GM12878 (cell line): ENCODE measurements around the gene PSMB4. TPM values are rescaled to one million over a fixed set of nuclear protein-coding genes. Genes with fewer than 3 reads are reported as not detected.

Experiments used
- ATAC-seq: fragments of 200-7000 bp; cut with Tn5 transposase; 3 replicates; pipeline ENCODE4 v1.9.1; 2020; ENCODE audit warnings: mild to moderate bottlenecking, moderate library complexity
- BruUV-seq: library from RNA; stranded (reverse); fragments of 400-500 nt; replicated peaks from 2 replicates; lab custom pipeline; 2021; lab: Mats Ljungman, UMichigan
- CTCF ChIA-PET: fragments of 300-600 bp; sonication (Branson Sonifier 250); formaldehyde crosslinking; extraction: SDS; loops from one replicate; lab custom pipeline; 2021; ENCODE audit warnings: inconsistent platforms; lab: Yijun Ruan, JAX
- POLR2A ChIA-PET: fragments of 350-600 bp; formaldehyde crosslinking; extraction: SDS; loops from one replicate; lab custom pipeline; 2021; ENCODE audit warnings: inconsistent platforms; lab: Charles Lee
- RAD21 ChIA-PET: fragments of 300-600 bp; sonication (Branson Sonifier 250); formaldehyde crosslinking; loops from one replicate; lab custom pipeline; 2023; ENCODE audit warnings: antibody characterized with exemption; ENCODE audit not compliant: unreplicated experiment; lab: Charles Lee
- SMC1A ChIA-PET: fragments of 300-600 bp; sonication (Branson Sonifier 250); formaldehyde crosslinking; loops from one replicate; lab custom pipeline; 2023; ENCODE audit not compliant: unreplicated experiment, uncharacterized antibody; lab: Charles Lee
- DNase-seq: peaks from one replicate; pipeline ENCODE4 v3.0.0-alpha.2; 2011; ENCODE audit warnings: low read depth, low spot score
- FAIRE-seq: peaks from 3 replicates; lab custom pipeline; 2011; peaks lifted over from hg19 to GRCh38; lab: Jason Lieb, UNC
- H2AFZ ChIP-seq: 2 replicates; pipeline ENCODE4 v1.6.0; 2011; ENCODE audit warnings: low read depth, low read length, control low read depth; ENCODE audit not compliant: control insufficient read depth
- H3K27ac ChIP-seq: 2 replicates; pipeline ENCODE4 v1.5.1; 2011; ENCODE audit warnings: control low read depth; ENCODE audit not compliant: control insufficient read depth, insufficient read depth
- H3K27me3 ChIP-seq, 2 experiments: replicated peaks in 1 of 2; 2 replicates each; pipeline versions ENCODE4 v1.6.0 to v1.6.1; 2011; ENCODE audit warnings: low read length in 1 of 2; ENCODE audit not compliant: control insufficient read depth in 2 of 2, insufficient read depth in 2 of 2
- H3K36me3 ChIP-seq, 2 experiments: 2 replicates each; pipeline ENCODE4 v1.5.1; 2011; ENCODE audit warnings: low read length in 1 of 2; ENCODE audit not compliant: control insufficient read depth in 2 of 2, insufficient read depth in 2 of 2
- H3K4me1 ChIP-seq: 2 replicates; pipeline ENCODE4 v1.6.1; 2011; ENCODE audit warnings: mild to moderate bottlenecking, low read length, moderate library complexity, mixed read lengths; ENCODE audit not compliant: control insufficient read depth, insufficient read depth
- H3K4me2 ChIP-seq: 2 replicates; pipeline ENCODE4 v1.6.0; 2011; ENCODE audit warnings: control low read depth; ENCODE audit not compliant: control insufficient read depth, insufficient read depth
- H3K4me3 ChIP-seq: fragments of 200-600 bp; sonication (generic); 2 replicates; pipeline ENCODE4 v1.5.1; 2016
- H3K79me2 ChIP-seq: 2 replicates; pipeline ENCODE4 v1.6.0; 2011; ENCODE audit warnings: low read length; ENCODE audit not compliant: control insufficient read depth, insufficient read depth
- H3K9ac ChIP-seq: 2 replicates; pipeline ENCODE4 v1.8.0; 2011; ENCODE audit warnings: low read length, control low read depth, mixed read lengths; ENCODE audit not compliant: control insufficient read depth, insufficient read depth
- H3K9me3 ChIP-seq: replicated peaks from 3 replicates; pipeline ENCODE4 v1.5.1; 2011; ENCODE audit warnings: mild to moderate bottlenecking, low read length; ENCODE audit not compliant: control insufficient read depth, insufficient read depth
- H4K20me1 ChIP-seq: 2 replicates; pipeline ENCODE4 v1.6.0; 2011; ENCODE audit not compliant: control insufficient read depth, insufficient read depth
- CTCF ChIP-seq, 3 experiments: IDR thresholded peaks in 2 of 3; conservative IDR thresholded peaks in 1 of 3; 2 replicates each; pipeline ENCODE4 v1.5.1; 2011; ENCODE audit warnings: low read depth in 3 of 3, low read length in 3 of 3, mild to moderate bottlenecking in 3 of 3, control low read depth in 2 of 3, moderate library complexity in 2 of 3, inconsistent platforms in 1 of 3, mixed read lengths in 1 of 3; ENCODE audit not compliant: control insufficient read depth in 2 of 3, insufficient read depth in 1 of 3; ENCODE audit errors: extremely low read depth in 1 of 3
- JUND ChIP-seq: IDR thresholded peaks from 2 replicates; pipeline ENCODE4 v1.6.1; 2012; ENCODE audit warnings: low read depth, mild to moderate bottlenecking, low read length, improper control_type of control experiment, moderate library complexity
- RAD51 ChIP-seq: fragments of 450-650 bp; IDR thresholded peaks from 2 replicates; pipeline ENCODE4 v1.6.1; 2016; ENCODE audit warnings: moderate library complexity, mild to moderate bottlenecking, inconsistent platforms
- RBBP5 ChIP-seq: fragments of 200-600 bp; sonication (generic); conservative IDR thresholded peaks from 2 replicates; pipeline ENCODE4 v1.6.1; 2016
- ZNF24 ChIP-seq: fragments of 450-650 bp; IDR thresholded peaks from 2 replicates; pipeline ENCODE4 v1.6.1; 2017; ENCODE audit warnings: antibody characterized with exemption, mild to moderate bottlenecking
- WGBS: methylation state at CpG from one replicate; pipeline ENCODE4 v1.1.6; 2016; ENCODE audit warnings: low lambda C conversion rate; ENCODE audit not compliant: insufficient replicate concordance, insufficient coverage; ENCODE audit errors: missing lambda C conversion rate; 5-methylcytosine and 5-hydroxymethylcytosine counted together
- in situ Hi-C: fragments of 300-500 bp; cut with MboI; formaldehyde crosslinking; loops from 9 replicates; pipeline ENCODE4 v1.14.3; 2018; ENCODE audit warnings: mixed read lengths
- intact Hi-C: fragments of 100-400 bp; cut with micrococcal nuclease; formaldehyde crosslinking; loops from one replicate; pipeline ENCODE4 v1.14.2; 2022; ENCODE audit not compliant: unreplicated experiment
- polyA plus RNA-seq, 11 experiments: library from polyadenylated mRNA; depleted of rRNA in 4 of 11; unstranded in 6 of 11; stranded (reverse) in 5 of 11; fragments of >200 nt; fragmentation: Nextera tagmentation in 4 of 11; fragmentation: Illumina TruSeq in 1 of 11; extraction: Ambion mirVana in 4 of 11; extraction: Trizol in 1 of 11; gene quantifications; 1 replicate in 1 of 11; 2 replicates in 10 of 11; pipeline versions ENCODE4 v1.2.1 to v1.2.3, GENCODE V29; 2011 to 2016; ENCODE audit warnings: inconsistent platforms in 2 of 11, missing spikeins in 2 of 11, low read depth in 1 of 11
- total RNA-seq, 4 experiments: library from RNA; depleted of rRNA in 3 of 4; stranded (reverse); fragments of >200 nt in 3 of 4; fragmentation: Illumina TruSeq in 1 of 4; extraction: Trizol in 1 of 4; gene quantifications; 2 replicates each; pipeline versions ENCODE4 v1.2.1 to v1.2.3, GENCODE V29; 2013 to 2021

Gene PSMB4
- total and polyA plus RNA-seq, 10 of the 15 experiments (the other 5 are each of a cell fraction or from before 2014, with no cell fraction given), result 278 to 610 (median 421) TPM

GRCh38 chr1:151369621-151370048 lies 29.7 kb upstream of the PSMB4 start (continued):
- TF ChIP-seq RBBP5 (no peak), JUND (no peak), RAD51 (no peak)

- Histone ChIP-seq H3K27me3 (no peaks in the 10 kb centered on the region), H3K4me1 (no peaks in the 10 kb centered on the region), H3K9me3 (no peaks in the 10 kb centered on the region), H2AFZ (no peak overlapping the region; the same call in 1 of the 2 replicates), H3K4me3 (no peak overlapping the region), H3K4me2 (no peak overlapping the region), H3K9ac (no peak overlapping the region), H3K27ac (no peak overlapping the region), H4K20me1 (no peaks in the 10 kb centered on the region), H3K36me3 (no peaks in the 10 kb centered on the region), H3K79me2 (no peaks in the 10 kb centered on the region)
- CTCF ChIA-PET, result interaction anchor here (0.8 to 1.3 kb wide), 4 partner anchors 14 to 30 kb away, joined by 3 read pairs; partner anchors contain the start of gene PSMB4
- RAD21 ChIA-PET, result interaction anchor here (1.1 kb wide), 1 partner anchor 15 kb away, joined by 3 read pairs; no protein-coding TSS in a partner anchor
- DNase-seq (no peak), ATAC-seq (no peak; the same call in 1 of the 3 replicates), FAIRE-seq (no peak)
- POLR2A ChIA-PET, result interaction anchor here (0.6 to 1.4 kb wide), 3 partner anchors 29 to 43 kb away, joined by 3 read pairs; partner anchors contain the start of genes PI4KB and PSMB4
- in situ Hi-C loops, result no loop called here
- SMC1A ChIA-PET, result interaction anchor here (0.5 to 1.2 kb wide), 2 partner anchors 29 to 30 kb away, joined by 3 read pairs; partner anchors contain the start of gene PSMB4
- intact Hi-C loops, result no loop called here
- TF ChIP-seq JUND, result no peak
- TF ChIP-seq CTCF (IDR thresholded peaks at IDR 0.05 in 2 of 3, conservative IDR thresholded peaks at IDR 0.05 in 1 of 3; ENCODE audit: control insufficient read depth in 2 of 3, extremely low read depth in 1 of 3, insufficient read depth in 1 of 3, low read depth in 3 of 3, low read length in 3 of 3), result no peak
- no peak for TF ChIP-seq ZNF24
- whole genome bisulfite sequencing, result 49% methylated on average over 6 of the region's 6 CpGs
- no TSS peak for BruUV-seq
These were observed 29.0 kb upstream of the PSMB4 start for GRCh38 chr1:151370211-151370911.
